ENCODE measurements around the gene C3orf18. TPM values are rescaled to one million over a fixed set of nuclear protein-coding genes. Genes with fewer than 3 reads are reported as not detected.

The C3orf18 gene
- polyA plus RNA-seq, 1 donor (not counting 4 experiments of a cell fraction or from before 2014, with no cell fraction given): 1.4 TPM

DNA sequence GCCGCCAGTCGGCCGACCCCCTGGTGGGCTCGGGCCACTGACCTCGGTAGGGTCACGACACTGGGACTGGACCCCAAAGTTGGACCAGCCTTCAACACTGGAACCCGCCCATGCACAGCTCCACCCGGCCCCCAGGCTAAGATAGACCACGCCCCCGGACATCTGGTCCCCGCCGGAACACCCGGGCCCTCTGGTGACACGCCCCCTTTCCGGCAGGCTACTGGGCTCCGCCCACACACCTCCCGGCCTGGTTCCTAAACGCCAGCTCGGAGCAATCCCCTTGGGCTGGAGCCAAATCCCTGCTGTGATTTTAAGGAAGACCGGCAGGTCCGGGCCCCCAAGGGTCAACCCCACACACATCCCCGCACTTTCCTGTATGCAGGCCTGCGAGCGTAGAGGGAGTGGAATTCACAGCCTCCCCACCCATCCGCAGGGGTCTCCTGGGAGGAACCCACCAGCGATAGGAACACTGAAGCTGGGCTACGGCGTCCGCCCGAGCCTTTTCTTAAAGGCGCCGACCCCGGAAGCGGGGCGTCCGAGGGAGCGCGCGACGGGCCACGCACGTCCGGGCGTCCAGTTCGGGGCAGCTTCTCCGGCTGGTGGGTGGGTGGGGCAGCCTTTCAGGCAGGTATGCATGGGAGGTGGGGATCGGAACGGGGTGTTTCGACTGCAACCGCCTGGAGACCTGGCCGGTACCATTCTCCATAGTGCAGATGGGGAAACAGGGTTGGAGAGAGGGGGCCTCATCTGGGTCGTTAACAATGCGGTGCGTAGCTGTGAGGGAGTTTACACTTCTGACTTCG is 1.6 kb upstream of the C3orf18 start, which contains the start of gene HEMK1:
TSS of gene HEMK1 (plus strand) at position 576 of the 803 bp plus-strand sequence. CDS start 1,583 bp downstream, outside the sequence.
- H4K20me1 ChIP-seq (ENCODE audit: control insufficient read depth, extremely low read depth, insufficient read depth, low read length): no peaks in the 10 kb centered on the region
- H3K9ac ChIP-seq (ENCODE audit: control insufficient read depth, extremely low read depth, insufficient read depth, low read length): peak within 1 kb of the TSS; percentile 92
- dilution Hi-C loops (cut with MboI; ENCODE audit: extremely low pct_ligation_motif_present, low sequenced_read_pairs): no loop called here
- no peaks in the 10 kb centered on the region for H3K9me1 ChIP-seq (ENCODE audit: control insufficient read depth, extremely low read depth, insufficient read depth, low read length)
- peak within 1 kb of the TSS; percentile 97 for H2AFZ ChIP-seq (ENCODE audit: control insufficient read depth, low read length)
- TF ChIP-seq, protein P1, sequence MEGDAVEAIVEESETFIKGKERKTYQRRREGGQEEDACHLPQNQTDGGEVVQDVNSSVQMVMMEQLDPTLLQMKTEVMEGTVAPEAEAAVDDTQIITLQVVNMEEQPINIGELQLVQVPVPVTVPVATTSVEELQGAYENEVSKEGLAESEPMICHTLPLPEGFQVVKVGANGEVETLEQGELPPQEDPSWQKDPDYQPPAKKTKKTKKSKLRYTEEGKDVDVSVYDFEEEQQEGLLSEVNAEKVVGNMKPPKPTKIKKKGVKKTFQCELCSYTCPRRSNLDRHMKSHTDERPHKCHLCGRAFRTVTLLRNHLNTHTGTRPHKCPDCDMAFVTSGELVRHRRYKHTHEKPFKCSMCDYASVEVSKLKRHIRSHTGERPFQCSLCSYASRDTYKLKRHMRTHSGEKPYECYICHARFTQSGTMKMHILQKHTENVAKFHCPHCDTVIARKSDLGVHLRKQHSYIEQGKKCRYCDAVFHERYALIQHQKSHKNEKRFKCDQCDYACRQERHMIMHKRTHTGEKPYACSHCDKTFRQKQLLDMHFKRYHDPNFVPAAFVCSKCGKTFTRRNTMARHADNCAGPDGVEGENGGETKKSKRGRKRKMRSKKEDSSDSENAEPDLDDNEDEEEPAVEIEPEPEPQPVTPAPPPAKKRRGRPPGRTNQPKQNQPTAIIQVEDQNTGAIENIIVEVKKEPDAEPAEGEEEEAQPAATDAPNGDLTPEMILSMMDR (optimal IDR thresholded peaks at IDR 0.05 in 1 of 3, IDR thresholded peaks at IDR 0.05 in 1 of 3, conservative IDR thresholded peaks at IDR 0.05 in 1 of 3; ENCODE audit: extremely low read depth in 1 of 3, insufficient read depth in 2 of 3, low read length in 3 of 3): no peak
- TF ChIP-seq EZH2 (IDR thresholded peaks at IDR 0.05; ENCODE audit: low read length): no peak
- H3K4me1 ChIP-seq (ENCODE audit: control insufficient read depth, extremely low read depth, insufficient read depth, low read length): peaks cover 18% of the 10 kb centered on the region
- H3K27me3 ChIP-seq (ENCODE audit: control insufficient read depth, extremely low read depth, insufficient read depth, low read length): no peaks in the 10 kb centered on the region
- H3K27ac ChIP-seq (ENCODE audit: control insufficient read depth, insufficient read depth, low read length): peak within 1 kb of the TSS; percentile 89
- no peaks in the 10 kb centered on the region for H3K9me3 ChIP-seq (ENCODE audit: control insufficient read depth, low read depth, low read length)
- H3K79me2 ChIP-seq (ENCODE audit: control insufficient read depth, insufficient read depth, low read length): peaks cover 7% of the 10 kb centered on the region
- H3K4me3 ChIP-seq (ENCODE audit: control insufficient read depth in 2 of 3, extremely low read depth in 1 of 3, insufficient read depth in 2 of 3, low read depth in 1 of 3, low read length in 3 of 3): peak within 1 kb of the TSS; percentile 53 to 97 (median 96)
- H3K36me3 ChIP-seq (ENCODE audit: control insufficient read depth in 2 of 2, extremely low read depth in 1 of 2, insufficient read depth in 2 of 2, low read length in 2 of 2): peaks cover 9 to 10% of the 10 kb centered on the region in 2 experiments
- DNase-seq (ENCODE audit: low read depth, low spot score): peak; percentile 45
- H3K4me2 ChIP-seq (ENCODE audit: control insufficient read depth, extremely low read depth, insufficient read depth, low read depth, low read length): peak within 1 kb of the TSS; percentile 90
- FAIRE-seq: peak; percentile 58

DNA sequence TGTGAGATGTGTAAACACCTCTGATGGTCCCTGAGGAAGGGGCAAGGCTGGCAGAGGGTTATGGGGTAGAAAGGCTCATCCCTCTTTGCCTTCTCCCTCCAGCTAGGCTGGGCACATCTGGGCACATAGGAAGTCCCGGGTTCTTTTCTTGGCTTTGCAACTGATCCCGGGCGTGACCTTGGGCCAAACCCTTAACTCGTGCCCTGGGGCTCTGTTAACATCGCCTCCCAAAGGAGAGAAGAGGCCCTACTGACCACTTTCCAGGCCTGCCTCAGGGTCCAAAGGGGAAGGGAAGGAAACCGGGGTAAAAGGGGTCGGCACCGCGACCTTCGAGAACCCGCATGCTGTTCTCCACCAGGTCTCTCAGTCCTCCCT is 549 bp downstream of the C3orf18 start:
- Histone ChIP-seq H3K79me2 (ENCODE audit: control insufficient read depth, insufficient read depth, low read length) (peaks cover 7% of the 10 kb centered on the region), H4K20me1 (ENCODE audit: control insufficient read depth, extremely low read depth, insufficient read depth, low read length) (no peaks in the 10 kb centered on the region), H3K4me1 (ENCODE audit: control insufficient read depth, extremely low read depth, insufficient read depth, low read length) (peaks cover 35% of the 10 kb centered on the region), H3K9me3 (ENCODE audit: control insufficient read depth, low read depth, low read length) (no peaks in the 10 kb centered on the region), H3K27me3 (ENCODE audit: control insufficient read depth, extremely low read depth, insufficient read depth, low read length) (no peaks in the 10 kb centered on the region), H3K27ac (ENCODE audit: control insufficient read depth, insufficient read depth, low read length) (no peak overlapping the region), H3K9ac (ENCODE audit: control insufficient read depth, extremely low read depth, insufficient read depth, low read length) (no peak overlapping the region), H3K4me3 (ENCODE audit: control insufficient read depth in 2 of 3, extremely low read depth in 1 of 3, insufficient read depth in 2 of 3, low read depth in 1 of 3, low read length in 3 of 3) (peak overlapping the region in 1 of 3 experiments; percentile 27), H3K4me2 (ENCODE audit: control insufficient read depth, extremely low read depth, insufficient read depth, low read depth, low read length) (peak overlapping the region; percentile 85), H3K9me1 (ENCODE audit: control insufficient read depth, extremely low read depth, insufficient read depth, low read length) (no peaks in the 10 kb centered on the region), H3K36me3 (ENCODE audit: control insufficient read depth in 2 of 2, extremely low read depth in 1 of 2, insufficient read depth in 2 of 2, low read length in 2 of 2) (no peaks in the 10 kb centered on the region), H2AFZ (ENCODE audit: control insufficient read depth, low read length) (no peak overlapping the region)
- no peak for TF ChIP-seq EZH2 (IDR thresholded peaks at IDR 0.05; ENCODE audit: low read length)
- FAIRE-seq: no peak
- DNase-seq (ENCODE audit: low read depth, low spot score): no peak
- dilution Hi-C loops (cut with MboI; ENCODE audit: extremely low pct_ligation_motif_present, low sequenced_read_pairs): no loop called here

All from keratinocyte (primary cell).